HG02870 (cell line): ENCODE measurements around the gene CRY2.

ENCODE experiments used
- ATAC-seq: cut with Tn5 transposase; IDR thresholded peaks from one replicate; pipeline ENCODE4 v1.9.1; 2021; ENCODE audit warnings: mild to moderate bottlenecking, moderate library complexity; ENCODE audit not compliant: unreplicated experiment

The CRY2 gene

DNA sequence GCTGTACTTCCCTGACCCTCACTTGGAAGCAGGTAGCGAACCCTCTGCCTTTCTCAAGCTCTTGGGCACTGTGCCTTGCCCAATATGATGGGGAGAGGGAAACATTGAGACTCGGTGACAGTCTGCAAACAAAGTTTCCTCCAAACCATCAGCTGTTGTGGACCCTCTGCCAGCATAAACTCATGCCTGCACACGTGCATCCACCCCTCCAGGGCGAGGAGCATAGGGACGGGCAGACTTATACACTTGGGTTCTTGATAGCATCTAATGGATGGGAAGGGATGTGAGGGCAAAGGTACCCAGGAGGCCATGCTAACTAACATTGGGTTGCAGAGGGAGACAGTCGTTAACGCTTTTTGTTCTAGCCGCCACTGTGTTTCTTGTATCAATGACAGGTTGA, 29.9 kb downstream of the CRY2 start:
- ATAC-seq = no peak

DNA sequence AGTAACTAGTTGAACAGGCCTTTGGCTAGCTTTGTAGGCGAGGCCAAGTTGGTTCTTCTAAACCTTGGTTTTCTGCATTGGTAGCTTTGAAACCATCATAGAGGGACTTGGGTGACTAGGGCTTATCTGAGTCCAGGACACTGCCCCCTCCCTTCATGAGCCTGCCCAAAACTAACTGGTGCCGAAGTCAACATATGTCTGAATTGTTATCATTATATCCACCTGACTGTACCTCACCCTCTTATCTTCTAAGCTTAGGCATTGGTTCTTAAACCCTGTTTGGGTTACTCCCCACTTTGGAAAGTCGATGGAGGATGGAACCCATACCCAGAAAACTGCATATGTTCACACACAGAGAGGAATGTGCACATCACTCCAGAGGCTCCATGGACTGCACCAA, 30.6 kb downstream of the CRY2 start:
- no peak for ATAC-seq

DNA sequence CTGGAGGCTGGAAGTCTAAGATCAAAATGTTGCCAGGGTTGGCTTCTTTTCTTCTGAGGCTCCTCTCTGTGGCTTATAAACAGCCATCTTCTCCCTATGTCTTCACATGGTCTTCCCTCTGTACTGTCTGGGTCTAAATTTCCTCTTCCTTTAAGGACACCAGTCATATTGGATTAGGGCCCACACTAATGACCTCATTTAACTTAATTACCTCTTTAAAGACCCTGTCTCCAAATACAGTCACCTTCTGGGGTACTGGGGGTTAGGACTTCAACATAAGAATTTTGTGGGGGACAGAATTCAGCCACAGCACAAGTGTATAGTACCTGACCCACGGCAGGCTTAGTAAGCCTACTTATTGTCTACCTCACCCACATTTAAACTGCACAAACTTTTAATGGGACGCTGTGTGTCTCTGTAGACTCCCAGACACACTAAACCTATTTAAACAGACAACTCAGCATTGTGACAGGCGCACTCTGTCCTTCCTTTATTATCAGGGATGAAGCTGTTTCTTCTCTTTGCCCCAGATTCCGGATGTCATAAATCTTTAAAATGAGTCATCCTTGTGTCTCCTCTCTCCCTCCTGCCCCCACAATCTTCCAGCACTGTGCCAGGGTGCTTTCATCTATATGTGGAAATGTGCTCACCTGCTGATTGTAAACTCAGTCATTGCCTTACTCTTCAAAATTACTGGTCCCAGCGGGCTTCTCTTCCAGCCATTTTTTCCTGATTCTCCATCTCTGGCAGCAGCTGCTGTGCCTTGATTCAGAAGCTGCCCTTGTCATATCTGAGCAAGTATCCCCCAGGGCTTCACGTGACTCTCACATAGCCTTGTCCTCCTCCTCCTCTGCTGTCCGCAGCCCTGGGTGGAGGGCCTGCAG, 32.8 kb downstream of the CRY2 start:
- ATAC-seq = no peak

DNA sequence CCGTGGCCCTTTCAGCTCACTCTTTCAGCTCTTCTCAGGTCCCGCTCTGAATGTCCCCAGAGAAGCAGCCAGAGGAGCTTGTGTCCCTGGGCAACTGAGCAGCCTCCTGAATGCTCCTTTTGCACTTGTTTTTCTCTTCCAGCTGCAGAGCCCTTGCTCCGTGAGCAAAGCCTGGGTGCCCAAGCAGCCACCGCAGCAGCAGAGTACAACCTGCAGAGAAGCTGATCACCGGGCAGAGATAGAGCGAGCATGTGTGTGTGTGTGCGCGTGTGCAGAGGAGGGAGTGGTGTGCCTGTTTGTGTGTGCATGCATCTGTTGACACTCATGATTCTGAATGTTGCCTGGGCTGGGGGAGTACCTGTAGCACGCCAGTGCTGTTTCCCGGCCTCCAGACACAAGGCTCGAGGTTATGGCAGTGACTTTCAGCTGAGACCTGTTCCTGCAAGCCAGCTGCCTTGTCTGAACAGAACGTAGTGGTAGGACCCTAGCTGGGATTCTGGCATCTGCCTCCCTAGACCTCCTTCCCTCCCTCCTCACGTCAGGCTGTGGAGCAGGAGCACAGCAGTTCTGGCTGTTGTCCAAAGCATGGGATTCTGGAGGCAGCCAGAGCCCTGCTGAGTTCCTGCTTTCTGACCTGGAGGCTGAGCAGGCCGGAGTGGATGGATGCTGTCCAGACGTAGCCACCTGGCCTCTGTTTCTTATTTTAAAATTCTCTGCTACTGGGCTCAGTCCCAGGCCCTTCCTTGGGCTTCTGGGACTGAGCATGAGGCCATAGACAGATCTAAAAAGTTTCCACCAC, 33.7 kb downstream of the CRY2 start:
- ATAC-seq = no peak

DNA sequence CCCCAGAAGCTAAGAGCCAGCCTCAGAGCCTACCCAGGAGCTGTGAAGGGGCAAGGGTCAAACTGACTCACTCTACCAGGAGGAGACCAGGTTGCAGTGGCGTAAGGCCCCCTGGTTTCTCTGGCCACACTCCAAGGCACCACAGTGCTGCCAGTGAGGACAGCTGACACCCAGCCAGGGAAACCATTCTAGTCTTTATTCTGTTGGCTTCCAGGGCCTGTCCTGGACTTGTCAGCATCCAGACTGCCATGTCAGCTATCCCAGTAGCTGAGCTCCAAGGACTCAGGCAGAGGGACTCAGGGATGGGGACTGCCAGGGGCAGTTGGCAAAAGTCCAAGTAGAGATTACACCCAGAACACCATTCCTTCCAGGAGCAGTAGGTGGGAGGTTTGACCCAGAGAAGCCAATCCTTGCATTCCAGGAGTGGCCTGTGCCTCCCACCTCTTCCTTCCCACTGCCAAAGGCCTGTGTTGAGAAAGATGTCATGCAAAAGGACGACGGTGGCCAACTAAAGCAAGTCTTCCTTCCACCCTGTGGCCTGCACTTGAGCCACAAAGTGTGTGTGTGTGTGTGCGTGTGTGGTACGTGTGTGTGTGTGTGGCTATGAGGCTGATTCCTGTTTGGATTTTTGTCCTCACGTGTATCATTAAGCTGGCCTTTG, 34.6 kb downstream of the CRY2 start:
- ATAC-seq = no peak

DNA sequence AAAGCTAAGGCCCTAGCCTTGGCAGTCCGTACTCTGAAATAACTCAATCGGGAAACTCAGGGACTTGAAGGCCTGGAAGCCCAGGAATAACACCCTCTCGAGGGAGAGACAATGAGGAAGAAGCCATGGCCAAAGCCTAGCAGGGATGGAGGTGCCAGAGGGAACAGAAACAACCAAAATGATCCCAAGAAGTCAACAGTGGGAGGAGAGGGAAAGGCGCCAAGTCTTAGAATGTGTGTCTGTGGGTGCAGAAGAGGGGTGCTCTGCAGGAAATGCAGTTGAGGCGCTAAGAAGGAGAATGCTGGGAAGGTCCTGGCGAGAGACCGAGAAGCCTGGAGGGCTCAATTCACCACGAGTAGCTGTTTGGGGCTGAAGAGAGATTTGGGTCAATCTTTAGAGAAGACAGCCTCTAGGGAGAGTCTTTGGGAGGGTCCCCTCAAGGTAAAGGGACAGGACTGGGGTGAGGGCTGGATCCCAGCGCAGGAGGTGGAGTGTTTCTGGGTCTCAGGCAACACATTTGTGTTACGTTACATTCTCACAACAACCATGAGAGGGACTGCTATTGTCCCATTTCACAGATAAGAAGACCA, 37.4 kb downstream of the CRY2 start:
- ATAC-seq = no peak

DNA sequence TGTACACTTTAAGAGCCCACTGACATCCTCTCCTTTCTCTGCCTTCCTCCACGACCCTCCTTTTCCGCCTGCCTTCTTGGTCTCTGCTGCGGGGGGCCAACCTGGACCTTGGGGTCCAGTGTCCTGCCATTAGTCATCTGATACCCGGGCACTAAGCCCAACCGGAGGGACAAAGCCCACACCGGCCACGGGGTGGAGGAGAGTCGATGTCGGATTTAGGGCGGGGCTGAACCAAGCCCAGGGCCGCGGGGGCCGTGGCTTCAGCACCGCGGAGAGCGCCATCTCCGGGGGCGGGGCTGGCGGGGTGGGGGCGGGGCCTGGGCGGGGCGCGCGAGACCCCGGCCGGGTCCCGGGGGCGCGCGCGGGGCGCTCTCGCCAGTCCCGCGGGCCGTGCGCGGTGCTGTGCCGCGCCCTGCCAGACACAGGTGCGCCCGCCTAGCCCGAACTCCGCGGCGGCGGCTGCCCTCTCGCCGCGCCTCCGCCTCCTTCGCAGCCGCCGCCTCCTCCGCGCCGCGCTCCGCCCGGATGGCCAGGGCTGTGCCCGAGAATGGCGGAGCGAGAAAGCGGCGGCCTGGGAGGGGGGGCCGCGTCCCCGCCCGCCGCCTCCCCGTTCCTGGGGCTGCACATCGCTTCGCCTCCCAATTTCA, 38.1 kb downstream of the CRY2 start, which contains the start of gene MAPK8IP1:
MAPK8IP1 (plus strand) TSS at position 378 of the 647 bp plus-strand sequence; CDS start at position 548, 170 bp downstream.
- ATAC-seq = no peak

DNA sequence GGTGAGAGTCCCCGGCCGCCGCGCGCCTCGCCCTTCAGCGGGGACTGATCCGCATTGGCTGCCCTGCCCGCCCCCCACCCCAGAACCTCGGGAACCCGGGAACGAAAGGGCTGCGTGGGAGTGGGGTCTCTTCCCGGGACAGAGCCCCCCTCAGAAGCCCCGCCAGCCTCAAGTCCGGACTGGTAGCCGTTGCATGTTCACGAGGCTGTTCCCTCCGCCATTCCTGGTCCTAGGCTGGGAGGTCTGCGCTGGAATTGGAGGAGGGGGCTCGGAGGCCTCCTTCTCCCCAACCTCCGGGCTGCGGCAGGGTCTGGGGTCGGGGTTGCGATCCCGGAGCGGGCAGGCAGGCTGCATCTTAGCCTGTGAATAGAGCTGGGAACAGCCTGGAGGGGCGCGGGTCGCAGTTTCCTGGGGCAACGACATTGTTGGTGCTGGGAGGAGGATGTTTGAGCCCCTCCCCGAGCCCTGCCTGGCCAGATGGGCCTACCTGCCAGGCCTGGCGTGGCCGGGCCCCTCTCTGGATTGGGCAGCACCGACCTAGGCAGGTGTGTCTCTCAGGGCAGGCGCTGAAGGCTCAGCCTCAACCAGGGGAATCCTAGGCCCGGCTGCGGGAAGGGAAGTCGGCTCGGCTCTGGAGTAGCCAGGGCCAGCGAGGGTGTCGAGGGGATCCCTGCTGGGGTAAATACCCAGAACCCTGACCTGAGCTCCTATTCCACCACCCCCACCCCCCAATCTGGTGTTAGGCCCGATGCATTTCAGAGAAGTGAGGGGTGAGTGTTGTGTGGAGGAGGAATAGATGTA, 38.8 kb downstream of the CRY2 start:
- ATAC-seq = no peak

DNA sequence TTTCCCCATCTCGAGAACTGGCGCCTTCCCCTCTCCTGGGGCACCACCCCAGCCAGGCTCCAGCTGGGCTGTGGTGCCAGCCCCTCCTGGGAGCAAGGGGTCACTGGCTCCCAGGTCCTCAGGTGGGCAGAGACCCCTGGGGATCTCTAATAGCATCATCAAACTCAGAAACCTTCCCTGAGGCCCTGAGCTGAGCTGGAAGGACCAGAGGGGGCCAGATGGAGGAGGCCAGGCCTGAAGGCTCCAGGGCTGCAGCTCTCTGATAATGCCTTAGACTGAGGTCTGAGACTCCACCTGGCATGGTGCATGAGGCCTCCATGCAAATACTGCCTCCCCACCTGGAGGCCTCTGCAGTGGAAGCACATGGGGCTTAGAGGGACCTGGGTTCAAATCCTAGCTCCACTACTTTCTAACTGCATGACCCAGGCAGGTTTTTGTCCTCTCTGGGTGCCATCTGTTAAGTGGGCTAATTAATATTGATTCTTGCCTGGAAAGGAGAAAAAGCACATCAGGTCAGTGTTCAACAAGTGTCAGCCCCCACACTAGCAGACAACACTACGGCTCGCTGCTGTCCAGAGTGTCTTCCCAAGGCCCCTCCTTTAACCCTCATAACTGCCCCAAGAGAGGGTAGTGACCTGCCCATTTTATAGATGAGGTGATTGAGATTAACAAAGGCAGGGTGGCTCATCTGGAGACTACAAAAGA, 39.7 kb downstream of the CRY2 start:
- no peak for ATAC-seq

DNA sequence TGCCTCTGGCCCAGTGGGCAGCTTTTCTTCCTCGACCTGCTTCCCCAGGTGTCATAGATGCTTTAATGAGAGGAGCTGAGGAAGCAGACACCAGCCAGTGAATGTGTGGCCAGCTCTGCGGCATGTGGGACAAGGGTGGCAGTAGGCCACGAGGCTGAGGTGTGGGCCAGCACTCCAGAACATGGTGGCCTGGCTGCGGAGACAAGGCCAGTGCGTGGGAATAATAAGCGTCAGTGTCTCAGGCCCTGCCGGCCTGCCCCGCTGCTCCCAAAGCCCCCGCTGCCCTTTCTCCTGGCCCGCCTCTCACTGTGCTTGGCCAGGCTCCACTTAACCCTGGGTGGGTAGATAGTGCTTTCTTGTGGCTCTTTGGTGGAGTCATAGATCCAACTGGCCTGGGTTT, 40.3 kb downstream of the CRY2 start:
- ATAC-seq = no peak

DNA sequence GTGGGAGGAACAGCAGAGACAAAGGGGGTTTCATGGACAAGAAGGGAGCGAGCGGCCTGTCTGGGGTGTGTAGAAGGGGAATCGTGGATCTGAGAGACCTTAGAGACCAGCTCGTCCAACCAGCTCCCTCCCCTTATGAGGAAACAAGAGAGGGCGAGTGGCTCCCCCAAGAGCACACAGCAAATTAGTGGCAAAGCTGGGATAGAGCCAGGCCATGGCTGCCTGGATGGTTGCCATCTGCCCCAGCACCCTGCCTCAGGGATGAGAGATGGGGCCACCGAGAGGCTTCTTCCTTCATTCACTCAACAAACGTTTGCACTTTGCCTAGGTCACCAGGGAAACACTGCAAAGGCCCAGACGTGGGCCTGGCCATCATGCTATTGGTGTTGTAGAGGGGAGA, 42.3 kb downstream of the CRY2 start:
- no peak for ATAC-seq

DNA sequence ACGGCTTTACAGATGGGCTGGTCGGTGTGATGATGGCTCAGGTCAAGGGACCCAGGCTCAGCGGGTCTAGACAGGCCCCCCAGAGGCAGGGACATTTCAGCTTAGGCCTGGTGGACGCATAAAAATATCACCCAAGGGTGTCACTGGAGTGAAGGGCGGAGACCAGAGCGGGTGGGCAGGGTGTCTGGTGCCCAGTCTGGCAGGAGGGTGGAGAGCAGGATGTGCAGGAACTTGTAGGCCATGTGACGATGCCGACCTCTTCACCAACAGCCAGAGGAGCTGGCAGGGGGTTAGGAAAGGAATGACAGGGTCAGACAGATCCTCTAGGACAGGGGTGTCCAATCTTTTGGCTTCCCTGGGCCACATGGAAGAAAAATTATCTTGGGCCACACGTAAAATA, 42.7 kb downstream of the CRY2 start:
- ATAC-seq = no peak

DNA sequence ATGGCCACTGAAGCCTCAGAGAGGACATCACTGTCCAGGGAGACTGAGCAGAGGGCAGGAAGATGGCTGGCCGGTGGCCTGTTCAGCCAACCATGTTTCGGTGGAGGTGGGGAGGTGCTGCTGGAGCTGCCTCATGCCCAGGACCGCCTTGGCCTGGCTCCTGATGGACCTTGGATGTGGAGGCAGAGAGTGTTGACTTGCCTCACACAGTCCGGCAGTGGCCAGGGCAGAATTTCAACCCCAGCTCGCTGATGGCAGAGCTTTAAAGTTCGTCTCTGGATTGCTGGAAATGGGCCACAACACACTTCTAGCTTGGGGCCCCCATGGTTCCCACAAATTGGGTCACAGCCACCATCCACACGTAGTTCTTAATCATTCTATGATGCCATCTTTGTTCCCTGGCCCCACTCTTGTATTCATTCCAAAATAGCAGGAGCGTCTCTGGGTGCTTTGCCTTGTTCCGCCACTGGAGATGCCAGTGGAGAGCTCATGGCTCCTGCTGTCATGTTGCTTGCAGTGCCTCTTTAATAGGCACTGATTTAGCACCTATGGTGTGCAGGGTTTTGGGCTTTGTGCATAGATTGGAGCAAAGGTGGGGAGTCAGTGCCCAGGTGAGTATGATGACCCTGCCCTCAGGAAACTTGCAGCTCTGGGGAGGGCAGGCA, 43.7 kb downstream of the CRY2 start:
- ATAC-seq = no peak

DNA sequence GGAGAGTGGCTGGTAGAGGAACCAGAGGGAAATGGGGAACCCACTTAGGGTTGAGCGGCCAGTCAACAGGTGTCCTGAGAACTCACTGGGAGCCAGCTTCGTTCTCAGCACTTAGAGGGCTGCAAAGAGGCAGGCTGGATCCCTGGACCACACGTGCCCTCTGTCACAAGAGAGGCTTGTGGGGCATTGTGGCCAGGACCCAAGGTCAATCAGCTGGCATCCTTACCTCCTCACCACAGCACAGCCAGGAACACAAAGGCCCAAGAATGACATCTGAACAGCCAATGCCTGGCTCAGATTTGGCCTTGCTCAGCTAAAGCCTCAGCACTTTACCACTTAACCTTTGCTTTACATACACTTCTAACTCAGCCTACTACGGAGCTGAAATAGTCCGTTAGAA, 45.6 kb downstream of the CRY2 start:
- ATAC-seq = no peak

DNA sequence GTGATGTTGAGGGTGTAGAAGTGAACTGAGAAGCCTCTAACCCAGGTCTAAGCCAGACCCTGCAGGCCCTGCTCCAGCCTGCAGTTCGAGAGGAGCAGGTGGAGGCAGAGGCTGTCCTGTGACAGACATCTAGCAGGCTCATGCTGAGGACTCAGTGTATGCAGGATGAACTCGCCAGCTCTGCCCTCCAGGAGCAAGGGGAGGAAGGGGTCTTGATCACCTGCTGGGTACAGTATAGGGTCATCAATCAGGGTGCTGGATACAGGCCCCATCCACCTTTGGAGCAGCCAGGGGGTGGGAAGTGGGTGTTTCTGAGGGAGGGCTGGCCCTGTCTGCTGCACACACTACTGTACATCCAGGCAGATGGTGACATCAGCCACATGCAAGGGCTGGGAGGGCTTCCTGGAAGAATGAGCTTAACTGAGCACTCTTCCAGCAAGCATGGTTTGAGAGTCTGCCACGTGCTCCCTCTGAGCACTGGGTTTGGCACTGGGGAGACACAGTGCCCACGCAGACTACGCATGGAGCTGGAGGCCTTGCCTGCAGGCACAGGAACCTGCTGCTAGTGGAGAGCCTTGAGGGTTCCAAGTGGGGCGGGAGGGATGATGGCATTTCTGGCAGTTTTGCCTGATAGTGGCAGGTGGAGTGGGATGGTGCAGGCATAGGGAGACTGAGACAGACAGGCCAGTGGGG, 47.4 kb downstream of the CRY2 start:
- ATAC-seq = no peak

DNA sequence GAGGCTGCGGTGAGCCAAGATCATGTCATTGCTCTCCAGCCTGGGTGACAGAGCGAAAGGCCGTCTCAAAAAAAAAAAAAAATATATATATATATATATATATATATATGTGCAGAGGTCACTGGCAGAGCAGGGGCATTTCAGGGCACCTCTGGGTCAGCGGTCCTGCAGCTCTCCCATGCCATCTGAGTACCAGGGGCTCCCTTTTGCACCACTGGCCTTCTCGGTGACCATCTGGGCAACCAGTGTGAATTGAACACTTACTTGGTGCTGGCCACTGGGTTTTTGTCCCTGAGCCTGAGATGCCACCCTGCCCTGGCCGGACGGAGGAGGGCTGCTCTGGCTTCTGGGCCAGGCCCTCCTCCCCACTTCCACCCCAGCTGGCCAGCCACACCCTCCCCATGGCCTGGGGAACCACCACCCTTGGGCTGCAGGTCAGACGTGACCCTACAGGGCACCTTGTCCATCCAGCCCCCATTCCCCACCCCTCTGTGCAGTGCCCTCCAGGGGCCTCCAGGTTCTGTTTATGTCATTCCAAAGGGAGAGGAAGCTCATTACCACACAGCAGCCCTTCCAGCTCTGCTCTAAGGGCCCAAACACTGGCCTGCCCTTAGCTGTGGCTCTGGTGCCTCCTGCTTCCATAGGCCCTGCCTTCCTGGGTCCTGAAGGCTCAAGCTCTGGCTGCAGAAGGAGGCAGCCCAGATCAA, 48.4 kb downstream of the CRY2 start:
- no peak for ATAC-seq

DNA sequence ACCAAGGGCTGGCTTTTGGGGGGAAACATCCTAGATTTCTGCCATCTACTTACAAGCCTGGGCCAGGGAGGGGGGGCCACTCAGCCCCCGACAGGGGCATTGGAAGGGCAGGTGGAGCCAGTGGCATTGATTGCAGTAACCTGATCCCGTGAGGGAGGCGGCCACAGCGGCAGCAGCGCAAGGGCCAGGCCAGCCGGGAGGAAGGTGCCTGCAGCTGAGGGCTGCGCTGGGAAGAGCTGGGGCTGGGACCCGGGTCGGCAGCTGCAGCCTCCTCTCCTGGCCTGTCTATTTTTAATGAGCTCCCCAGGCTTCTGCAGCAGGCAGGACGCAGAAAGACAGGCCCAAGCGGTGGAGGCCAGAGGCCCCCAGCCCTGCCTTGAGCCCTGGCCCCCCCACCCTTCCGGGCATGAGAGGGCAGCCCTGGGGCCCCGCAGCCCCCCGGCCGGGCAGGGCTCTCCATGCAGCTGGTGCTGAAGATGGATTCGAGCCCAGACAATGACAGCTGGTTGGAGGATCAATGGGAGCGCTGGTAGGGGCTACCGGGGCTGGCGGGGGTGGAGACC, 49.2 kb downstream of the CRY2 start:
- no peak for ATAC-seq
